PC-9 (cell line): ENCODE results near the gene DLEU7. TPM values are rescaled to one million over a fixed set of nuclear protein-coding genes. Genes with fewer than 3 reads are reported as not detected.

Source experiments
- BruUV-seq: library from RNA; stranded (reverse); fragments of 400-500 nt; replicated peaks from 2 replicates; lab custom pipeline; 2021; lab: Mats Ljungman, UMichigan
- CTCF ChIA-PET: fragments of 300-600 bp; sonication (Branson Sonifier 250); formaldehyde crosslinking; loops from one replicate; lab custom pipeline; 2022; ENCODE audit warnings: antibody characterized with exemption; lab: Charles Lee
- POLR2A ChIA-PET: fragments of 300-600 bp; sonication (Branson Sonifier 250); formaldehyde crosslinking; loops from one replicate; lab custom pipeline; 2022; ENCODE audit warnings: antibody characterized with exemption; ENCODE audit not compliant: unreplicated experiment; lab: Charles Lee
- DNase-seq, 2 experiments: peaks; one replicate each; pipeline versions ENCODE4 v3.0.0 to v3.0.0-alpha.2; 2015 to 2022; ENCODE audit warnings: mixed read lengths in 1 of 2
- H2AFZ ChIP-seq: fragments of 200-600 bp; sonication (generic); 2 replicates; pipeline ENCODE4 v1.8.1; 2017; ENCODE audit warnings: antibody characterized with exemption
- H3F3A ChIP-seq: fragments of 200-600 bp; sonication (generic); 2 replicates; pipeline ENCODE4 v1.8.1; 2017; ENCODE audit warnings: antibody characterized with exemption, mild to moderate bottlenecking, low read depth; ENCODE audit not compliant: insufficient read depth
- H3K27ac ChIP-seq: fragments of 200-600 bp; sonication (generic); 2 replicates; pipeline ENCODE4 v1.6.1; 2016; ENCODE audit warnings: mixed run types
- H3K27me3 ChIP-seq: fragments of 200-600 bp; sonication (generic); 2 replicates; pipeline ENCODE4 v1.6.1; 2016; ENCODE audit warnings: low read depth, mixed run types; ENCODE audit not compliant: insufficient read depth
- H3K36me3 ChIP-seq: fragments of 200-600 bp; sonication (generic); 2 replicates; pipeline ENCODE4 v1.6.1; 2016; ENCODE audit warnings: low read depth, mixed run types
- H3K4me1 ChIP-seq: fragments of 200-600 bp; sonication (generic); replicated peaks from 2 replicates; pipeline ENCODE4 v1.6.1; 2016; ENCODE audit warnings: mixed run types; ENCODE audit not compliant: insufficient read depth
- H3K4me2 ChIP-seq: fragments of 200-600 bp; sonication (generic); 2 replicates; pipeline ENCODE4 v1.6.1; 2017; ENCODE audit warnings: mixed run types
- H3K4me3 ChIP-seq: fragments of 200-600 bp; sonication (generic); 2 replicates; pipeline ENCODE4 v1.6.1; 2016; ENCODE audit warnings: mixed run types
- H3K79me2 ChIP-seq: fragments of 200-600 bp; sonication (generic); 2 replicates; pipeline ENCODE4 v1.6.1; 2017; ENCODE audit warnings: low read depth, mixed run types
- H3K9me2 ChIP-seq: fragments of 200-600 bp; sonication (generic); 2 replicates; pipeline ENCODE4 v1.8.1; 2017; ENCODE audit warnings: mild to moderate bottlenecking; ENCODE audit not compliant: insufficient read depth
- H3K9me3 ChIP-seq: fragments of 200-600 bp; sonication (generic); 2 replicates; pipeline ENCODE4 v1.8.1; 2016; ENCODE audit warnings: low read depth; ENCODE audit not compliant: insufficient read depth
- H4K20me1 ChIP-seq: fragments of 200-600 bp; sonication (generic); 2 replicates; pipeline ENCODE4 v1.8.1; 2017; ENCODE audit not compliant: insufficient read depth
- EZH2 ChIP-seq: fragments of 200-600 bp; sonication (generic); IDR thresholded peaks from 2 replicates; pipeline ENCODE4 v1.8.0; 2017; ENCODE audit warnings: antibody characterized with exemption, low read depth
- intact Hi-C: fragments of 100-400 bp; cut with micrococcal nuclease; formaldehyde crosslinking; loops from one replicate; pipeline ENCODE4 v1.10.0; 2022; ENCODE audit not compliant: unreplicated experiment
- total RNA-seq: library from RNA; stranded (reverse); gene quantifications from 2 replicates; pipeline ENCODE4 v1.2.3, GENCODE V29; 2021
- TF ChIP-seq, protein P1 (sequence below): fragments of 200-600 bp; sonication (generic); conservative IDR thresholded peaks from 2 replicates; pipeline ENCODE4 v1.6.1; 2017; ENCODE audit warnings: mixed run types, antibody characterized with exemption, mild to moderate bottlenecking, moderate library complexity

DLEU7 gene
- total RNA-seq, 1 experiment from 2014 or later: not detected

DNA sequence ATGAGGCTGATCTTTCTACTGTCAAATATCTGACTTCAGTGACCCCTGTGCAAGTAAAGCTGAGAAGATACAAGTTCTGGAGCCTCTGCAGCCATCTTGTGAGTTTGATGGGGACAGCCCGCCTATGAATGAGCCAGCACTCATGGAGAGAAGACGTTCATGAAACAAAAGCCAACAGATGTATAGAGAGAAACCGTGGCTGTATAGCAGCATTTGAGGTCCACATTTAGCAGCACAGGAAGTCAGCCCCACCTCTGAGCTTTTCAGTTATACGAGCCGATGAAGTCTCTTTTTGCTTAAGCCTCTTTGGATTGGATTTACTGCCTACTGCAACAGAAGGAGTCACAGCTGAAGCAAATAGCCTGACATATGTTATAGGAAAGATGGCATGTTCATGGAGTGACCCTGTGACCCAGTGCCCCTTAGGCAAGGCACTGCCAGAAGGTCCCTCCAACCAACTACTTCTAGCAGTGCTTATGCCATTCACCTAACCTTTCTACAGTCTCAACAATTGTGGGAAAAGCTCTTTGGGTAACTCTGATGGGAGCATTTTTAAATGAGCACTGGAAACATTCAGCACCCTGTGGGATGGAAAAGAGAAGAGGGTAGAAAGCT lies 3.5 kb upstream of the DLEU7 start:
- no peaks in the 10 kb centered on the region for H3K36me3 ChIP-seq
- CTCF ChIA-PET: no interaction called here
- H3K27ac ChIP-seq: no peak overlapping the region
- TF ChIP-seq, protein P1, sequence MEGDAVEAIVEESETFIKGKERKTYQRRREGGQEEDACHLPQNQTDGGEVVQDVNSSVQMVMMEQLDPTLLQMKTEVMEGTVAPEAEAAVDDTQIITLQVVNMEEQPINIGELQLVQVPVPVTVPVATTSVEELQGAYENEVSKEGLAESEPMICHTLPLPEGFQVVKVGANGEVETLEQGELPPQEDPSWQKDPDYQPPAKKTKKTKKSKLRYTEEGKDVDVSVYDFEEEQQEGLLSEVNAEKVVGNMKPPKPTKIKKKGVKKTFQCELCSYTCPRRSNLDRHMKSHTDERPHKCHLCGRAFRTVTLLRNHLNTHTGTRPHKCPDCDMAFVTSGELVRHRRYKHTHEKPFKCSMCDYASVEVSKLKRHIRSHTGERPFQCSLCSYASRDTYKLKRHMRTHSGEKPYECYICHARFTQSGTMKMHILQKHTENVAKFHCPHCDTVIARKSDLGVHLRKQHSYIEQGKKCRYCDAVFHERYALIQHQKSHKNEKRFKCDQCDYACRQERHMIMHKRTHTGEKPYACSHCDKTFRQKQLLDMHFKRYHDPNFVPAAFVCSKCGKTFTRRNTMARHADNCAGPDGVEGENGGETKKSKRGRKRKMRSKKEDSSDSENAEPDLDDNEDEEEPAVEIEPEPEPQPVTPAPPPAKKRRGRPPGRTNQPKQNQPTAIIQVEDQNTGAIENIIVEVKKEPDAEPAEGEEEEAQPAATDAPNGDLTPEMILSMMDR: no peak
- TF ChIP-seq EZH2: no peak
- no peaks in the 10 kb centered on the region for H3K79me2 ChIP-seq
- intact Hi-C loops: no loop called here
- POLR2A ChIA-PET: no interaction called here
- H3K4me1 ChIP-seq: no peaks in the 10 kb centered on the region
- no peaks in the 10 kb centered on the region for H3F3A ChIP-seq
- H4K20me1 ChIP-seq: no peaks in the 10 kb centered on the region
- no peak overlapping the region for H2AFZ ChIP-seq
- no peak overlapping the region for H3K4me3 ChIP-seq
- no peak overlapping the region for H3K4me2 ChIP-seq
- H3K9me3 ChIP-seq: no peaks in the 10 kb centered on the region; the same call in 1 of the 2 replicates
- BruUV-seq: no TSS peak
- H3K27me3 ChIP-seq: no peaks in the 10 kb centered on the region
- no peak for DNase-seq
- H3K9me2 ChIP-seq: no peaks in the 10 kb centered on the region

DNA sequence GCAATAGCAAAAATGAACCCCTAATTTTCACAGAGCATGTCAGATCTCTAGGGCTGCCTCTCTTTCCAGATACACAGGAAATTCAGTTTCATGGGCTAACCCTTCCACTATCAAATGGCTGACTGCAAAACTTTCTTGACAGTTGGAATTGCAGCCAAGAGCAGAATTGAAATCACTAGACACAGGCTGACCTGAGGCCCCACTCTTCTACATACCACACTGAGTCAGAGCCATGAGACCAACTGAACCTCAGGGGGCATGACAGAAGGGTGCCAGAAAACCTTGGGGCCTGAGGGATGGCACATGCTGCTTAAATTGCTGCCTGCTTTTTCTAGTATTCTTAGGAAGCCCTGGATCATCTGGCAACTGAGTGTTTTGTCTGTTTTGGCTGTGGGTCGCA lies 1.7 kb upstream of the DLEU7 start:
- ChIA-PET CTCF (no interaction called here), POLR2A (no interaction called here)
- H4K20me1 ChIP-seq: no peaks in the 10 kb centered on the region
- no peaks in the 10 kb centered on the region for H3K27me3 ChIP-seq
- no peak for TF ChIP-seq EZH2
- TF ChIP-seq, protein P1: no peak
- no peak overlapping the region for H3K4me2 ChIP-seq
- no peaks in the 10 kb centered on the region; the same call in 1 of the 2 replicates for H3K9me3 ChIP-seq
- H3K36me3 ChIP-seq: no peaks in the 10 kb centered on the region
- H3F3A ChIP-seq: no peaks in the 10 kb centered on the region
- intact Hi-C loops: no loop called here
- DNase-seq: no peak
- no peak overlapping the region for H3K4me3 ChIP-seq
- no peaks in the 10 kb centered on the region for H3K4me1 ChIP-seq
- no TSS peak for BruUV-seq
- no peaks in the 10 kb centered on the region for H3K79me2 ChIP-seq
- no peak overlapping the region for H3K27ac ChIP-seq
- no peaks in the 10 kb centered on the region for H3K9me2 ChIP-seq
- no peak overlapping the region for H2AFZ ChIP-seq

DNA sequence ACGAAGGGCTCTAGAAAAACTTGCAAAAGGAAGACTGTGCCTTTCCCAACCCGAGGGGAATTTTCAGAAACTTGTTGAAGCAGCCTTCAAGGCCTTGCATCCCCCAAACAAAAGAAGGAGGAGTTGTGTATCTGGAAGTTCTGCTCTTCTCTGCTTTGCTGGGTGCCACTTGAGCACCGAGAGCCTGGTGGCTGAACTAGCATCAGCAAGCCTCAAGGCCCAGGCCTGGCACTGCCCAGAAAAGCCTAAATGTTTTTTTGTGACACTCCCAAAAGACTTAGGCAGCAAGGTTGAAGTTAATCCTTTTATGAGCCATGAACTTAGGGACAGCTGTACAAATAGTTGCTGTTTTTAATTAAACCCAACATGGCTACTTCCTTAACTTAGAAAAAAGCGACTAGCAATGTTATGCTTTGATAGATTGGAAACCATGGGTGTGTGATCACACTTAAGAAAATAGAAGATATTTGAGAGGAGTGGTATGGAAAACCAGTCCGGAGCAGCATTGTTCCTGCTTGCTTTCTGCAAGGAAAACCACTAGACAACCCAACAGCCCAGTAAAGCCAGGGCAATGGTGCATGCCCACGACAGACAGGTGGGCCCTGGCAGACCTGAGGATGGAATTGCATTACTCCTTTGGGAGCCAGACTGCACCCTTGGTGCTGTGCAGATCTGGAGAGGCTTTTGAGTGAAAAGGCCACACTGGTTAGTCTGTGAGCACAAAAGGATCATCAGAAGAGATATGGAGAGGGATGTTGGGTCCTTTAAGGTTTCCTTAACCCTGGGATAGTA lies 788 bp upstream of the DLEU7 start:
- ChIA-PET POLR2A (no interaction called here), CTCF (no interaction called here)
- H3K27ac ChIP-seq: no peak overlapping the region
- H2AFZ ChIP-seq: no peak overlapping the region
- no peaks in the 10 kb centered on the region for H3K4me1 ChIP-seq
- H3F3A ChIP-seq: no peaks in the 10 kb centered on the region
- DNase-seq: no peak
- no peaks in the 10 kb centered on the region for H3K27me3 ChIP-seq
- BruUV-seq: no TSS peak
- no peaks in the 10 kb centered on the region for H3K79me2 ChIP-seq
- intact Hi-C loops: no loop called here
- H4K20me1 ChIP-seq: no peaks in the 10 kb centered on the region
- no peak overlapping the region for H3K4me2 ChIP-seq
- H3K9me2 ChIP-seq: no peaks in the 10 kb centered on the region
- H3K9me3 ChIP-seq: no peaks in the 10 kb centered on the region
- H3K36me3 ChIP-seq: no peaks in the 10 kb centered on the region
- no peak overlapping the region for H3K4me3 ChIP-seq
- no peak for TF ChIP-seq EZH2
- TF ChIP-seq, protein P1: no peak
